HepG2 (cell line): ENCODE measurements around the gene ENPP1. TPM values are rescaled to one million over a fixed set of nuclear protein-coding genes. Genes with fewer than 3 reads are reported as not detected.
A peak's percentile ranks its signal among the peaks of the same experiment; 100 is the strongest.

Source experiments
- GTF3A ChIP-seq: sonication (generic); formaldehyde crosslinking; conservative IDR thresholded peaks from 2 replicates; pipeline ENCODE4 v1.4.0; 2020; ENCODE audit warnings: mild to moderate bottlenecking, missing genetic modification reagents
- NFATC3 ChIP-seq: sonication (generic); formaldehyde crosslinking; IDR thresholded peaks from 2 replicates; pipeline ENCODE4 v1.5.1; 2020; ENCODE audit warnings: mild to moderate bottlenecking, missing genetic modification reagents
- NPAS2 ChIP-seq: sonication (generic); formaldehyde crosslinking; IDR thresholded peaks from 2 replicates; pipeline ENCODE4 v1.8.0; 2022; ENCODE audit warnings: mild to moderate bottlenecking, missing genetic modification reagents, borderline replicate concordance
- SIX1 ChIP-seq: sonication (generic); formaldehyde crosslinking; IDR thresholded peaks from 2 replicates; pipeline ENCODE4 v1.4.0; 2020; ENCODE audit warnings: missing genetic modification reagents, borderline replicate concordance
- TOPORS ChIP-seq: sonication (generic); formaldehyde crosslinking; IDR thresholded peaks from 2 replicates; pipeline ENCODE4 v1.8.0; 2023; ENCODE audit warnings: mild to moderate bottlenecking, missing genetic modification reagents
- ZBTB40 ChIP-seq, 2 experiments: fragments of 450-650 bp in 1 of 2; sonication (generic) in 1 of 2; formaldehyde crosslinking in 1 of 2; IDR thresholded peaks; 2 replicates each; pipeline versions ENCODE4 v1.6.1 to v1.8.0; 2016 to 2022; ENCODE audit warnings: antibody characterized with exemption in 1 of 2, mild to moderate bottlenecking in 1 of 2, missing genetic modification reagents in 1 of 2
- ZNF710 ChIP-seq: sonication (generic); formaldehyde crosslinking; IDR thresholded peaks from 2 replicates; pipeline ENCODE4 v1.5.0; 2020; ENCODE audit warnings: mild to moderate bottlenecking, missing genetic modification reagents, borderline replicate concordance
- polyA plus RNA-seq, 8 experiments: library from polyadenylated mRNA; depleted of rRNA in 3 of 8; stranded (reverse) in 7 of 8; unstranded in 1 of 8; fragments of >200 nt; fragmentation: Illumina TruSeq in 4 of 8; extraction: Trizol in 4 of 8; gene quantifications; 2 replicates each; pipeline versions ENCODE4 v1.2.1 to v1.2.3, GENCODE V29; 2011 to 2016; ENCODE audit warnings: low read depth in 4 of 8, missing spikeins in 1 of 8, mixed read lengths in 1 of 8; ENCODE audit not compliant: insufficient read depth in 1 of 8
- total RNA-seq, 5 experiments: library from RNA; depleted of rRNA; stranded (reverse); fragments of >200 nt; fragmentation: Illumina TruSeq; extraction: Trizol; gene quantifications; 2 replicates each; pipeline ENCODE4 v1.2.3, GENCODE V29; 2016; ENCODE audit warnings: low read depth in 1 of 5

The ENPP1 gene
- total and polyA plus RNA-seq, 2 of the 13 experiments (the other 11 are each of a cell fraction or from before 2014, with no cell fraction given), result 56.5 to 160 TPM

GRCh38 chr6:131937703-131938631, 130.1 kb downstream of the ENPP1 start (continued):
- TF ChIP-seq SIX1 (peak; percentile 89; the same call in 1 of the 2 replicates), ZBTB40 (IDR thresholded peaks at IDR 0.05) (no peak), ZBTB40 (CRISPR knock-in tag; IDR thresholded peaks at IDR 0.05) (peak; percentile 49; the same call in 1 of the 2 replicates), NFATC3 (no peak), GTF3A (CRISPR knock-in tag) (peak; percentile 38; the same call in 1 of the 2 replicates), ZNF710 (CRISPR knock-in tag) (peak; percentile 98), TOPORS (CRISPR knock-in tag) (no peak), NPAS2 (no peak)
